ENCODE data around the gene KCTD13. TPM values are rescaled to one million over a fixed set of nuclear protein-coding genes. Genes with fewer than 3 reads are reported as not detected.

KCTD13 gene
- total RNA-seq, 1 experiment from 2014 or later: 14.9 TPM

GRCh38 chr16:29862884-29863668 lies 63.0 kb downstream of the KCTD13 start, which contains the start of gene CDIPT:
Gene CDIPT, minus strand, starts transcription at chr16:29863226. Its CDS starts 369 bp downstream, at chr16:29862857.
- ChIA-PET POLR2A (interaction anchor here (0.6 kb wide), 1 partner anchor 34 kb away, joined by 9 read pairs; no protein-coding TSS in a partner anchor), CTCF (interaction anchor here (0.6 to 0.8 kb wide), 5 partner anchors 15 to 98 kb away, joined by 3 to 4 read pairs (median 3); partner anchors contain the start of gene TMEM219)
- BruUV-seq (replicated peaks): TSS peak; percentile 74
- peak within 1 kb of the TSS; percentile 93 for H3K4me3 Mint-ChIP-seq (ENCODE audit: unreplicated experiment)
- H3K27me3 Mint-ChIP-seq (ENCODE audit: insufficient read depth, unreplicated experiment): no peaks in the 10 kb centered on the region
- peak; percentile 92 to 96 for DNase-seq
- peak; percentile 13 to 66 for TF ChIP-seq CTCF (IDR thresholded peaks at IDR 0.05; ENCODE audit: insufficient read depth in 1 of 2, low read depth in 1 of 2, low read length in 1 of 2, severe bottlenecking in 1 of 2, unreplicated experiment in 1 of 2)
- H3K4me1 Mint-ChIP-seq (ENCODE audit: low read depth, unreplicated experiment): peaks cover 6% of the 10 kb centered on the region
- H3K4me3 ChIP-seq (ENCODE audit: low read depth, low read length): peak within 1 kb of the TSS; percentile 80
- H3K9me3 Mint-ChIP-seq (ENCODE audit: unreplicated experiment): no peaks in the 10 kb centered on the region
- H3K36me3 Mint-ChIP-seq (ENCODE audit: insufficient read depth, unreplicated experiment): peaks cover 15% of the 10 kb centered on the region
- intact Hi-C loops (cut with micrococcal nuclease; ENCODE audit: unreplicated experiment): loop anchor here (2.0 to 10.0 kb wide), 4 partner anchors 36 to 112 kb away; partner anchors contain the start of genes KCTD13, PAGR1, SEZ6L2 and TAOK2
- no peaks in the 10 kb centered on the region for H3K27me3 ChIP-seq (replicated peaks; ENCODE audit: control insufficient read depth, insufficient read depth, low read length)
- peak within 1 kb of the TSS; percentile 100 for H3K27ac Mint-ChIP-seq (ENCODE audit: unreplicated experiment)
- no peaks in the 10 kb centered on the region for H3K9me3 ChIP-seq
- H3K4me1 ChIP-seq: peaks cover 6% of the 10 kb centered on the region; the same call in 1 of the 2 replicates
- peaks cover 1% of the 10 kb centered on the region; the same call in 1 of the 2 replicates for H3K36me3 ChIP-seq (ENCODE audit: control insufficient read depth, insufficient read depth, low read length)

GRCh38 chr16:29862383-29862883 lies 63.6 kb downstream of the KCTD13 start:
- DNase-seq: peak in 1 of 2 experiments; percentile 43
- peaks cover 1% of the 10 kb centered on the region; the same call in 1 of the 2 replicates for H3K36me3 ChIP-seq (ENCODE audit: control insufficient read depth, insufficient read depth, low read length)
- peaks cover 15% of the 10 kb centered on the region for H3K36me3 Mint-ChIP-seq (ENCODE audit: insufficient read depth, unreplicated experiment)
- intact Hi-C loops (cut with micrococcal nuclease; ENCODE audit: unreplicated experiment): loop anchor here (2.0 to 10.0 kb wide), 4 partner anchors 36 to 112 kb away; partner anchors contain the start of genes KCTD13, PAGR1, SEZ6L2 and TAOK2
- no peaks in the 10 kb centered on the region for H3K27me3 Mint-ChIP-seq (ENCODE audit: insufficient read depth, unreplicated experiment)
- peak overlapping the region; percentile 80 for H3K4me3 ChIP-seq (ENCODE audit: low read depth, low read length)
- no peaks in the 10 kb centered on the region for H3K27me3 ChIP-seq (replicated peaks; ENCODE audit: control insufficient read depth, insufficient read depth, low read length)
- H3K27ac Mint-ChIP-seq (ENCODE audit: unreplicated experiment): peak overlapping the region; percentile 100
- H3K4me3 Mint-ChIP-seq (ENCODE audit: unreplicated experiment): peak overlapping the region; percentile 93
- no peaks in the 10 kb centered on the region for H3K9me3 Mint-ChIP-seq (ENCODE audit: unreplicated experiment)
- no peaks in the 10 kb centered on the region for H3K9me3 ChIP-seq
- H3K4me1 ChIP-seq: peaks cover 6% of the 10 kb centered on the region; the same call in 1 of the 2 replicates
- ChIA-PET POLR2A (no interaction called here), CTCF (no interaction called here)
- H3K4me1 Mint-ChIP-seq (ENCODE audit: low read depth, unreplicated experiment): peaks cover 6% of the 10 kb centered on the region
- peak in 1 of 2 experiments; percentile 40 for TF ChIP-seq CTCF (IDR thresholded peaks at IDR 0.05; ENCODE audit: insufficient read depth in 1 of 2, low read depth in 1 of 2, low read length in 1 of 2, severe bottlenecking in 1 of 2, unreplicated experiment in 1 of 2)
- BruUV-seq (replicated peaks): no TSS peak

GRCh38 chr16:29860218-29860617 lies 65.8 kb downstream of the KCTD13 start:
- ChIA-PET POLR2A (no interaction called here), CTCF (no interaction called here)
- no peak for DNase-seq
- intact Hi-C loops (cut with micrococcal nuclease; ENCODE audit: unreplicated experiment): loop anchor here (10.0 kb wide), 1 partner anchor 115 kb away; the partner anchor contains the start of gene TAOK2
- Mint-ChIP-seq H3K4me3 (ENCODE audit: unreplicated experiment) (no peak overlapping the region), H3K36me3 (ENCODE audit: insufficient read depth, unreplicated experiment) (peaks cover 20% of the 10 kb centered on the region), H3K27me3 (ENCODE audit: insufficient read depth, unreplicated experiment) (no peaks in the 10 kb centered on the region), H3K9me3 (ENCODE audit: unreplicated experiment) (no peaks in the 10 kb centered on the region), H3K27ac (ENCODE audit: unreplicated experiment) (no peak overlapping the region), H3K4me1 (ENCODE audit: low read depth, unreplicated experiment) (peaks cover 6% of the 10 kb centered on the region)
- no TSS peak for BruUV-seq (replicated peaks)
- TF ChIP-seq CTCF (IDR thresholded peaks at IDR 0.05; ENCODE audit: insufficient read depth in 1 of 2, low read depth in 1 of 2, low read length in 1 of 2, severe bottlenecking in 1 of 2, unreplicated experiment in 1 of 2): no peak
- H3K9me3 ChIP-seq: no peaks in the 10 kb centered on the region
- no peaks in the 10 kb centered on the region for H3K27me3 ChIP-seq (replicated peaks; ENCODE audit: control insufficient read depth, insufficient read depth, low read length)
- peaks cover 1% of the 10 kb centered on the region; the same call in 1 of the 2 replicates for H3K36me3 ChIP-seq (ENCODE audit: control insufficient read depth, insufficient read depth, low read length)
- peaks cover 6% of the 10 kb centered on the region; the same call in 1 of the 2 replicates for H3K4me1 ChIP-seq
- no peak overlapping the region for H3K4me3 ChIP-seq (ENCODE audit: low read depth, low read length)
